ENCODE data around the gene CHCHD6.

Gene CHCHD6

GRCh38 chr3:126999383-126999782 is 295.3 kb downstream of the CHCHD6 start:
- intact Hi-C loops (cut with micrococcal nuclease): no loop called here
- H3K9me3 Mint-ChIP-seq: no peaks in the 10 kb centered on the region
- peaks cover 12% of the 10 kb centered on the region for H3K4me1 Mint-ChIP-seq (ENCODE audit: low read depth)
- peaks cover 44% of the 10 kb centered on the region for H3K36me3 Mint-ChIP-seq (ENCODE audit: low read depth)
- no peaks in the 10 kb centered on the region for H3K27me3 Mint-ChIP-seq
- no peak overlapping the region for H3K4me3 Mint-ChIP-seq
- no peak overlapping the region for H3K27ac Mint-ChIP-seq

GRCh38 chr3:127000119-127000518 is 296.1 kb downstream of the CHCHD6 start:
- H3K4me3 Mint-ChIP-seq: no peak overlapping the region
- H3K27me3 Mint-ChIP-seq: no peaks in the 10 kb centered on the region
- H3K36me3 Mint-ChIP-seq (ENCODE audit: low read depth): peaks cover 36% of the 10 kb centered on the region
- H3K27ac Mint-ChIP-seq: no peak overlapping the region
- no peaks in the 10 kb centered on the region for H3K9me3 Mint-ChIP-seq
- H3K4me1 Mint-ChIP-seq (ENCODE audit: low read depth): peaks cover 12% of the 10 kb centered on the region
- intact Hi-C loops (cut with micrococcal nuclease): no loop called here

DNA sequence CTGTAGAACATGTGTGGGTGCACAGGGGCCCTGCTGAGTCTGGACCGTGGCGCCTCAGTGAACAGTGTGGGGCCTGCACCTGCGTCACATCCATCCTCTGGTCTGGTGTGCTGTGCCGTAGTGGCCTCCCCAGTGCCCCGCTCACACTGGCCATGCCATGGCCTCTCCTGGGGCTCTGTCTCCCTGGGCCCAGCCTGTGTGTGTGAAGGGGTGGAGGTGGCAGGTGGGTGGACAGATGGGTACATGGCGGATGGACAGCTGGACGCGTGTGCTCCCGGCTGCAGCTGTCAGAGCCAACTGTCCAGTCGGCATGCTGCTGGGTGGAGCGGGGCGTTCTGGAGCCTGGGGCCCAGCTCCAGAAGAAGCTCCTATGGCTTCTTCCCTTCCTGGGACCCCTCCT is 296.7 kb downstream of the CHCHD6 start:
- Mint-ChIP-seq H3K27ac (no peak overlapping the region), H3K4me1 (ENCODE audit: low read depth) (peaks cover 12% of the 10 kb centered on the region)

GRCh38 chr3:127001486-127002194 is 297.6 kb downstream of the CHCHD6 start:
- Mint-ChIP-seq H3K36me3 (ENCODE audit: low read depth) (peaks cover 33% of the 10 kb centered on the region), H3K27me3 (no peaks in the 10 kb centered on the region), H3K4me1 (ENCODE audit: low read depth) (peaks cover 12% of the 10 kb centered on the region), H3K4me3 (no peak overlapping the region), H3K27ac (peak overlapping the region; percentile 8), H3K9me3 (no peaks in the 10 kb centered on the region)
- intact Hi-C loops (cut with micrococcal nuclease): no loop called here

More for the DNA sequence above, 296.7 kb downstream of the CHCHD6 start:
- no peak overlapping the region for H3K4me3 Mint-ChIP-seq
- no peaks in the 10 kb centered on the region for H3K9me3 Mint-ChIP-seq
- H3K27me3 Mint-ChIP-seq: no peaks in the 10 kb centered on the region
- intact Hi-C loops (cut with micrococcal nuclease): no loop called here
- H3K36me3 Mint-ChIP-seq (ENCODE audit: low read depth): peaks cover 33% of the 10 kb centered on the region

DNA sequence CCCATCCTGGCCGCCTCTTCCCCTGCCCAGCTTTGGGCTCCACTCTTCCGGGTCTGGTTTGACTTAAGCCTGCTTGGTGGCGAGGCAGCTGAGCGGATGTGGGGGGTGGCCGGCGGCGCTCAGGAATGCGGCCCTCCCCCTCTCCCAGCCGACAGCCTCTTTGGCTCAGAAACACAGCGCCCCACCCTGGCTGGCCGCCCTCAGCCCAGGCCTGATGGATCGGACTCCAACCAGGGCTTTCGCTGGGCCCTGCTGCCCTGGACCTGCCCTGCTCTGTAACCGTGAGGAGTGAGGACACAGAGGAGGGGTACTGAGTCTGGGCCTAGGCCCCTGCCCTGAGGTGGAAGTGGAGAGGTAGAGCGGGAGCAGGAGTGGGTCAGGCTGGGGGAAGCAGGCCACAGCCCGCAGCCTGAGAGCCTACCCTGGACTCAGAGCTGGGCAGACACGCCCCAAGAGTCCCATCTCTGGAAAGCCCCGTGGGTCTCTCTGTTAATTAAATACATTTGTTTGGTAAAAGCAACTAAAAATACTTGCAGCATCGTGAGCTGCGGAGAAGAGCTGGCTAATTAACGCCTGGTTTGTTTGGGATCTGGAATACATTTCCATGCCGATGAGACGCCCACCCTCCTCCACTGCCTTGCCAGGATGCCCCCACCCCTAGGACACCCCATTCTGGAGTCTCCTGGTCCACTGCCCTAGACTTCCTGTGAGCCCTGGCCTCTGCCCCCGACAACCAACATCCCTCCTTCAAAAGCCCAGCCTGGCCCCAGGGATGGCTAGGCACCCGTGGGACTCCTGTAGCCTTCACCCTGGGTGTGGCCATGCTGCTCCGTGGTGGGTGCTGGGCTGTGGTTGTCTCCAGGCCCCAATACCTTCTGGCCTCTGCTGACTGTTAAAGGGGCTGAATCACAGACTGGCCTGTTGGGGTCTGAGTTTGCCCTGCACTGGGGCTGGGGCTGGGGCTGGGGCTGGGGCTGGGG is 298.4 kb downstream of the CHCHD6 start:
- peaks cover 29% of the 10 kb centered on the region for H3K36me3 Mint-ChIP-seq (ENCODE audit: low read depth)

GRCh38 chr3:127003175-127003555 is 299.1 kb downstream of the CHCHD6 start:
- intact Hi-C loops (cut with micrococcal nuclease): no loop called here
- H3K27ac Mint-ChIP-seq: no peak overlapping the region

More for the DNA sequence above, 298.4 kb downstream of the CHCHD6 start:
- Mint-ChIP-seq H3K27me3 (no peaks in the 10 kb centered on the region), H3K4me1 (ENCODE audit: low read depth) (peaks cover 12% of the 10 kb centered on the region), H3K4me3 (no peak overlapping the region), H3K27ac (peak overlapping the region; percentile 8), H3K9me3 (no peaks in the 10 kb centered on the region)
- intact Hi-C loops (cut with micrococcal nuclease): no loop called here

GRCh38 chr3:127003601-127004280 is 299.7 kb downstream of the CHCHD6 start:
- intact Hi-C loops (cut with micrococcal nuclease): no loop called here
- H3K4me1 Mint-ChIP-seq (ENCODE audit: low read depth): peaks cover under 1% of the 10 kb centered on the region
- peaks cover 20% of the 10 kb centered on the region for H3K36me3 Mint-ChIP-seq (ENCODE audit: low read depth)
- H3K4me3 Mint-ChIP-seq: no peak overlapping the region
- H3K27ac Mint-ChIP-seq: no peak overlapping the region
- no peaks in the 10 kb centered on the region for H3K27me3 Mint-ChIP-seq
- H3K9me3 Mint-ChIP-seq: no peaks in the 10 kb centered on the region

More at GRCh38 chr3:127003175-127003555, 299.1 kb downstream of the CHCHD6 start:
- Mint-ChIP-seq H3K9me3 (no peaks in the 10 kb centered on the region), H3K4me3 (no peak overlapping the region), H3K36me3 (ENCODE audit: low read depth) (peaks cover 22% of the 10 kb centered on the region), H3K27me3 (no peaks in the 10 kb centered on the region), H3K4me1 (ENCODE audit: low read depth) (peaks cover 6% of the 10 kb centered on the region)

GRCh38 chr3:127004641-127005397 is 300.8 kb downstream of the CHCHD6 start:
- intact Hi-C loops (cut with micrococcal nuclease): no loop called here
- Mint-ChIP-seq H3K4me1 (ENCODE audit: low read depth) (no peaks in the 10 kb centered on the region), H3K27me3 (no peaks in the 10 kb centered on the region), H3K36me3 (ENCODE audit: low read depth) (peaks cover 24% of the 10 kb centered on the region), H3K4me3 (no peak overlapping the region), H3K27ac (no peak overlapping the region), H3K9me3 (no peaks in the 10 kb centered on the region)

- no peak overlapping the region for H3K4me3 Mint-ChIP-seq
- no peaks in the 10 kb centered on the region for H3K27me3 Mint-ChIP-seq
- H3K4me1 Mint-ChIP-seq (ENCODE audit: low read depth): no peaks in the 10 kb centered on the region
- H3K9me3 Mint-ChIP-seq: no peaks in the 10 kb centered on the region
- peaks cover 27% of the 10 kb centered on the region for H3K36me3 Mint-ChIP-seq (ENCODE audit: low read depth)
- H3K27ac Mint-ChIP-seq: no peak overlapping the region
- intact Hi-C loops (cut with micrococcal nuclease): no loop called here
Observed at GRCh38 chr3:127005864-127006500, 301.9 kb downstream of the CHCHD6 start.

DNA sequence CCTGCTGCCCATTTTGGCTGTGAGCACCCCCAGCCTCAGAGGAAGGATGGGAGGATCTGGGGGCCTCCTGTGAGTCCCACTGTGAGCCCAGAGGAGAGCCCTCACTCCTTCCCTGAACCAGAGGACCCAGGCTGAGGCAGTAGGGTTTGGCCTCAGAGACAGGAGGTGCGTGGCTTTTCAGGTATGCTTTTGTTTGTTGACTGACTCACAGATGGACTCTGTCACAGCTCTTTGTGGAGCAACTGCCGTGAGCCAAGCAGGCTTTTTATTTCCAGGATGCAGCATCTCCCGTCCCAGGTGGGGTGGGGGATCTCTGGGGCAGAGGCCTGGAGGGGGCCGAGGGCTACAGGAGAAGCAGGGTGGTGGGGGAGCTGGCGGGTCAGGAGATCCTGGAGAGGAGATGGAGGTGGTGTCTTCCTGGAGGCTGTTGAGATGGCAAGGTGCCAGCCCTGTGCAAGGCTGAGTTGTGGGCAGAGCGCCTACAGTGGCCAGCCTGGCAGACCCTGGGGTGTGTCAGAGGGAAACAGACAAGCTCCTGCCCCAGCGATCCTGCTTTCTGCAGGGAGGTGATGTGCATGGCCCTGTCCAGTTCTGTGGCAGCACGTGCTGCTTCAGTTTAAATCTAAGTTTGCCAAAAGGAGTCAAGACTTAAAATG is 302.9 kb downstream of the CHCHD6 start:
- Mint-ChIP-seq H3K4me1 (ENCODE audit: low read depth) (no peaks in the 10 kb centered on the region), H3K27me3 (no peaks in the 10 kb centered on the region), H3K4me3 (no peak overlapping the region), H3K27ac (no peak overlapping the region), H3K36me3 (ENCODE audit: low read depth) (peaks cover 26% of the 10 kb centered on the region), H3K9me3 (no peaks in the 10 kb centered on the region)
- intact Hi-C loops (cut with micrococcal nuclease): no loop called here

DNA sequence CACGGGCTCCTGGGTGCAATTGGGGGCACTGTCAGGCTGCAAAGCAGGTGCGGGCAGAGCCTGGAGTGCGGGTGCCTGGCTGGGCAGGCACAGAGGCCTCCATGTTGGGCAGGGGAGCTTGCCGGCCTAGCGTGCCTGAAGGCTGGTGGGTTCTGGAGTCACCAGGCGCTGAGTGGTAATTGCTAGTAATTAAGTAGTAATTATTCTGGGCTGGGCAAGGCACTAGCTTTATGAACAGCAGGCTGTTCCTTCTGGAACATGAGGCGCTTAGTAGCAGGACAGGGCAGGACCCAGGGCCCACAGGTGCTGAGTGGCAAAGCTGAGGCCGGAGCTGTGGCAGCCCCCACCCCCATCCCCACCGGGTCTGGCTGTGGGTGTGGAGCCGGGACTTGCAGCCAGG is 304.2 kb downstream of the CHCHD6 start:
- Mint-ChIP-seq H3K36me3 (ENCODE audit: low read depth) (peaks cover 28% of the 10 kb centered on the region), H3K4me1 (ENCODE audit: low read depth) (peaks cover 7% of the 10 kb centered on the region), H3K27me3 (no peaks in the 10 kb centered on the region), H3K27ac (no peak overlapping the region), H3K4me3 (no peak overlapping the region), H3K9me3 (no peaks in the 10 kb centered on the region)
- intact Hi-C loops (cut with micrococcal nuclease): no loop called here

DNA sequence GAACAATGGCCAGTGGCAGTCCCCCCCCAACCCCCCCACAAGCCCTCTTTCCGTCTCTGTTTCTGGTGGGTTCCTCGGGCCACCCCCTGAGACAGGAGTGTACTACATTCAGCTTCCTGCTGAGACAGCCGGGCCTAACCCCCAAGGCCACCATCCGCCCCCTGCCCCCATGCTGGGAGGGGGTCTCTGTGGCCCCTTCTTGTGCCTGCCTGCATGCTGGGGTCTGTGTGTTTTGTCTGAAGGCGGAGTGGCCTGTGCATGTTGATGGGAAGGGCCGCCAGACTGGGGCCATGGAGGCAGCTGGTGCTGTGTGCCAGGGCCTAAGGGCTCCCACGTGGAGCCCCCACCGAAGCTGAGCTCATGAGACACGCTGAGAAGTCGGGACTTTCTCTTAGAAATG is 305.5 kb downstream of the CHCHD6 start:
- Mint-ChIP-seq H3K36me3 (ENCODE audit: low read depth) (peaks cover 39% of the 10 kb centered on the region), H3K4me3 (no peak overlapping the region), H3K27ac (no peak overlapping the region), H3K4me1 (ENCODE audit: low read depth) (peaks cover 19% of the 10 kb centered on the region), H3K27me3 (no peaks in the 10 kb centered on the region), H3K9me3 (no peaks in the 10 kb centered on the region)
- intact Hi-C loops (cut with micrococcal nuclease): no loop called here

Data from dendritic cell treated with granulocyte-macrophage colony-stimulating factor and Interleukin-4, amounts not matched to agents 40 ng/mL and 50 ng/mL, for 4 days (primary cell).